Neural cell (in vitro differentiated cells): ENCODE results near the gene PAXIP1. TPM values are rescaled to one million over a fixed set of nuclear protein-coding genes. Genes with fewer than 3 reads are reported as not detected.

Source experiments
- H2AFZ ChIP-seq: fragments of 200-600, 300-800 bp; sonication (generic), shearing (Covaris generic); 2 replicates; pipeline ENCODE4 v1.6.0; 2014; ENCODE audit warnings: low read depth, mild to moderate bottlenecking, antibody characterized with exemption, low read length, moderate library complexity
- H3F3A ChIP-seq: fragments of 200-600 bp; shearing (Covaris generic); 2 replicates; pipeline ENCODE4 v1.6.1; 2016; ENCODE audit warnings: mild to moderate bottlenecking, moderate library complexity, mixed read lengths, antibody characterized with exemption, low read length; ENCODE audit not compliant: insufficient read depth, poor library complexity, severe bottlenecking
- H3K27ac ChIP-seq: fragments of 200-600, 300-800 bp; sonication (generic), shearing (Covaris generic); 2 replicates; pipeline ENCODE4 v1.5.1; 2014; ENCODE audit warnings: mild to moderate bottlenecking, low read length, moderate library complexity
- H3K27me3 ChIP-seq: fragments of 300-800, 200-600 bp; sonication (generic), shearing (Covaris generic); 2 replicates; pipeline ENCODE4 v1.6.0; 2014; ENCODE audit warnings: mild to moderate bottlenecking, low read depth, low read length, moderate library complexity; ENCODE audit not compliant: insufficient read depth
- H3K36me3 ChIP-seq: fragments of 300-800, 200-600 bp; sonication (generic), shearing (Covaris generic); 2 replicates; pipeline ENCODE4 v1.5.1; 2014; ENCODE audit warnings: mild to moderate bottlenecking, antibody characterized with exemption, low read length, moderate library complexity; ENCODE audit not compliant: insufficient read depth
- H3K4me2 ChIP-seq: fragments of 300-800, 200-600 bp; sonication (generic), shearing (Covaris generic); 2 replicates; pipeline ENCODE4 v1.6.0; 2014; ENCODE audit warnings: mild to moderate bottlenecking, low read length
- H3K4me3 ChIP-seq: fragments of 300-800, 200-600 bp; sonication (generic), shearing (Covaris generic); 2 replicates; pipeline ENCODE4 v1.5.1; 2014; ENCODE audit warnings: mild to moderate bottlenecking, low read length, moderate library complexity
- H3K79me2 ChIP-seq: fragments of 200-600 bp; shearing (Covaris generic); replicated peaks from 2 replicates; pipeline ENCODE4 v1.6.0; 2014; ENCODE audit warnings: mild to moderate bottlenecking, low read length, moderate library complexity; ENCODE audit not compliant: insufficient read depth
- H3K9ac ChIP-seq: fragments of 300-800, 200-600 bp; sonication (generic), shearing (Covaris generic); 2 replicates; pipeline ENCODE4 v1.6.1; 2016; ENCODE audit warnings: mild to moderate bottlenecking, low read length, mixed read lengths
- H3K9me2 ChIP-seq: fragments of 200-600 bp; shearing (Covaris generic); 2 replicates; pipeline ENCODE4 v1.6.1; 2016; ENCODE audit warnings: mild to moderate bottlenecking, low read length, mixed read lengths; ENCODE audit not compliant: insufficient read depth
- H3K9me3 ChIP-seq: fragments of 200-600, 300-800 bp; sonication (generic), shearing (Covaris generic); 2 replicates; pipeline ENCODE4 v1.6.1; 2016; ENCODE audit warnings: mild to moderate bottlenecking, mixed run types, low read length, moderate library complexity, mixed read lengths
- H4K20me1 ChIP-seq: fragments of 200-600 bp; shearing (Covaris generic); 2 replicates; pipeline ENCODE4 v1.6.1; 2016; ENCODE audit warnings: mild to moderate bottlenecking, mixed run types; ENCODE audit not compliant: insufficient read depth
- EP300 ChIP-seq: fragments of 450-650 bp; conservative IDR thresholded peaks from 2 replicates; pipeline ENCODE4 v1.6.1; 2014; ENCODE audit warnings: antibody characterized with exemption, mild to moderate bottlenecking, moderate library complexity; ENCODE audit not compliant: poor library complexity, severe bottlenecking
- EZH2 ChIP-seq: fragments of 200-600, 300-800 bp; shearing (Covaris generic), sonication (generic); IDR thresholded peaks from 2 replicates; pipeline ENCODE4 v1.6.1; 2014; ENCODE audit warnings: antibody characterized with exemption, low read length, borderline replicate concordance, mild to moderate bottlenecking; ENCODE audit not compliant: insufficient read depth, poor library complexity, severe bottlenecking
- MXI1 ChIP-seq: fragments of 450-650 bp; conservative IDR thresholded peaks from 2 replicates; pipeline ENCODE4 v1.6.1; 2014; ENCODE audit warnings: antibody characterized with exemption, mild to moderate bottlenecking; ENCODE audit not compliant: poor library complexity, severe bottlenecking
- POLR2AphosphoS5 ChIP-seq: IDR thresholded peaks from 2 replicates; pipeline ENCODE4 v1.6.1; 2012
- RAD21 ChIP-seq: fragments of 450-650 bp; conservative IDR thresholded peaks from 2 replicates; pipeline ENCODE4 v1.6.1; 2014; ENCODE audit warnings: antibody characterized with exemption, mild to moderate bottlenecking, moderate library complexity
- REST ChIP-seq: IDR thresholded peaks from 2 replicates; pipeline ENCODE4 v1.6.1; 2012; ENCODE audit warnings: borderline replicate concordance
- SMC3 ChIP-seq: fragments of 450-650 bp; conservative IDR thresholded peaks from 2 replicates; pipeline ENCODE4 v1.6.1; 2014; ENCODE audit warnings: antibody characterized with exemption, mild to moderate bottlenecking, moderate library complexity; ENCODE audit not compliant: poor library complexity
- TAF1 ChIP-seq: IDR thresholded peaks from 2 replicates; pipeline ENCODE4 v1.6.1; 2012; ENCODE audit warnings: low read depth
- polyA plus RNA-seq: library from polyadenylated mRNA; depleted of rRNA; stranded (reverse); fragments of >200 nt; gene quantifications from 2 replicates; pipeline ENCODE4 v1.2.3, GENCODE V29; 2014
- TF ChIP-seq, protein P1 (sequence below): fragments of 450-650 bp; IDR thresholded peaks from 2 replicates; pipeline ENCODE4 v1.5.1; 2014; ENCODE audit warnings: antibody characterized with exemption, mild to moderate bottlenecking, moderate library complexity; ENCODE audit not compliant: poor library complexity, severe bottlenecking

The PAXIP1 gene
- polyA plus RNA-seq, 1 donor from 2014 or later: 14.4 TPM

- H3K4me3 ChIP-seq: no peak overlapping the region
- no peaks in the 10 kb centered on the region for H3K9me2 ChIP-seq
- TF ChIP-seq EP300 (no peak), SMC3 (no peak), MXI1 (no peak), TAF1 (no peak), EZH2 (no peak)
- no peaks in the 10 kb centered on the region for H3K27me3 ChIP-seq
- no peak overlapping the region for H3K9ac ChIP-seq
- H3K36me3 ChIP-seq: no peaks in the 10 kb centered on the region
- no peak overlapping the region for H3K4me2 ChIP-seq
- H3K9me3 ChIP-seq: no peaks in the 10 kb centered on the region
- H3F3A ChIP-seq: no peaks in the 10 kb centered on the region
- H2AFZ ChIP-seq: no peak overlapping the region
- H3K27ac ChIP-seq: no peak overlapping the region
- no peaks in the 10 kb centered on the region for H3K79me2 ChIP-seq
- no peaks in the 10 kb centered on the region for H4K20me1 ChIP-seq
These were observed 17.7 kb downstream of the PAXIP1 start for GRCh38 chr7:154985230-154985629.

DNA sequence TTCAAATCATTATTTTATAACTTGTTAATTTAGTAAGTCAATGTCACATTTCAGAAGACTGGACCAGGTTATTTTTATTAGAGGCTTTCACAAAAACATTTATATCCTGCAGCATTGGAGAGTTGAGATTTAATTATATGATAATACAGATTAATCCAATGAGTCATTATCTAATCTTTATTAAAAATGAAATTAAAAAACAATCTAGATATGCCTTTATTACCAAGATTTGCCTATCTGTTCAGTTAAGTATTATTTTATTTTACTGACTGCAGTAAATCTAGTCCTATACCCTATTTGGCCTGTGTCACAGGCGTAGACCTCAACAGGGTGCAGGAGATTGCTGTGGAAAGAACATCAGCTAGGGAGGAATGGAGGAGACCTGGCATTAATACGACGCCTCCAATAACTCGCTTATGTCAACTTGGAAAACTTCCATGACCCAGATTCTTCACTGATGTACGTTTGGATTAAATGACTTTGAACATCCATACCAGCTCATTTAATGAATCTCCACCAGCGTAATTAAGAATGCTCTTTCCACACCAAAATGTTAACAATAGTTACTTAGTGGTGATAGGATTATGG, 18.2 kb downstream of the PAXIP1 start:
- Histone ChIP-seq H3K9ac (no peak overlapping the region), H3K27me3 (no peaks in the 10 kb centered on the region), H3K4me3 (no peak overlapping the region), H3K27ac (no peak overlapping the region), H3F3A (no peaks in the 10 kb centered on the region), H3K36me3 (no peaks in the 10 kb centered on the region), H2AFZ (no peak overlapping the region), H4K20me1 (no peaks in the 10 kb centered on the region), H3K9me2 (no peaks in the 10 kb centered on the region), H3K79me2 (no peaks in the 10 kb centered on the region), H3K9me3 (no peaks in the 10 kb centered on the region), H3K4me2 (no peak overlapping the region)
- TF ChIP-seq EP300: no peak
- no peak for TF ChIP-seq RAD21
- TF ChIP-seq, protein P1, sequence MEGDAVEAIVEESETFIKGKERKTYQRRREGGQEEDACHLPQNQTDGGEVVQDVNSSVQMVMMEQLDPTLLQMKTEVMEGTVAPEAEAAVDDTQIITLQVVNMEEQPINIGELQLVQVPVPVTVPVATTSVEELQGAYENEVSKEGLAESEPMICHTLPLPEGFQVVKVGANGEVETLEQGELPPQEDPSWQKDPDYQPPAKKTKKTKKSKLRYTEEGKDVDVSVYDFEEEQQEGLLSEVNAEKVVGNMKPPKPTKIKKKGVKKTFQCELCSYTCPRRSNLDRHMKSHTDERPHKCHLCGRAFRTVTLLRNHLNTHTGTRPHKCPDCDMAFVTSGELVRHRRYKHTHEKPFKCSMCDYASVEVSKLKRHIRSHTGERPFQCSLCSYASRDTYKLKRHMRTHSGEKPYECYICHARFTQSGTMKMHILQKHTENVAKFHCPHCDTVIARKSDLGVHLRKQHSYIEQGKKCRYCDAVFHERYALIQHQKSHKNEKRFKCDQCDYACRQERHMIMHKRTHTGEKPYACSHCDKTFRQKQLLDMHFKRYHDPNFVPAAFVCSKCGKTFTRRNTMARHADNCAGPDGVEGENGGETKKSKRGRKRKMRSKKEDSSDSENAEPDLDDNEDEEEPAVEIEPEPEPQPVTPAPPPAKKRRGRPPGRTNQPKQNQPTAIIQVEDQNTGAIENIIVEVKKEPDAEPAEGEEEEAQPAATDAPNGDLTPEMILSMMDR: no peak
- no peak for TF ChIP-seq MXI1
- no peak for TF ChIP-seq EZH2
- no peak for TF ChIP-seq POLR2AphosphoS5
- no peak for TF ChIP-seq TAF1
- TF ChIP-seq SMC3: no peak
- no peak for TF ChIP-seq REST
